Liver (tissue), 9 donors: ENCODE results near the gene TMEM109. TPM values are rescaled to one million over a fixed set of nuclear protein-coding genes. Genes with fewer than 3 reads are reported as not detected.
A peak's percentile ranks its signal among the peaks of the same experiment; 100 is the strongest.

Source experiments
- DNase-seq: peaks from one replicate; pipeline ENCODE4 v3.0.0-alpha.2; 2017; ENCODE audit warnings: low spot score
- H3K27ac ChIP-seq, 2 donors: one replicate each; pipeline ENCODE4 v1.7.0; 2013; ENCODE audit warnings: inconsistent platforms in 2 of 2, low read length in 2 of 2, control low read depth in 1 of 2, low read depth in 1 of 2, mild to moderate bottlenecking in 1 of 2
- H3K27me3 ChIP-seq, 4 donors: one replicate each; pipeline versions ENCODE4 v1.6.1 to v1.7.0; 2013; ENCODE audit warnings: low read length in 3 of 4, inconsistent platforms in 1 of 4, mild to moderate bottlenecking in 1 of 4, moderate library complexity in 1 of 4; ENCODE audit not compliant: control insufficient read depth in 4 of 4, insufficient read depth in 4 of 4
- H3K36me3 ChIP-seq, 4 donors: one replicate each; pipeline versions ENCODE4 v1.6.1 to v1.7.0; 2013; ENCODE audit warnings: low read length in 3 of 4, mild to moderate bottlenecking in 3 of 4, low read depth in 1 of 4, moderate library complexity in 1 of 4; ENCODE audit not compliant: control insufficient read depth in 4 of 4, insufficient read depth in 3 of 4
- H3K4me1 ChIP-seq, 4 donors: one replicate each; pipeline versions ENCODE4 v1.6.1 to v1.7.0; 2013; ENCODE audit warnings: low read length in 3 of 4, mild to moderate bottlenecking in 3 of 4, moderate library complexity in 1 of 4; ENCODE audit not compliant: control insufficient read depth in 4 of 4, insufficient read depth in 4 of 4
- H3K4me3 ChIP-seq, 3 donors: one replicate each; pipeline versions ENCODE4 v1.6.1 to v1.7.0; 2013; ENCODE audit warnings: low read length in 3 of 3, control low read depth in 1 of 3, low read depth in 1 of 3, mild to moderate bottlenecking in 1 of 3
- H3K9ac ChIP-seq, 2 donors: one replicate each; pipeline ENCODE4 v1.7.0; 2013; ENCODE audit warnings: low read length in 2 of 2, mild to moderate bottlenecking in 2 of 2, moderate library complexity in 2 of 2, control low read depth in 1 of 2, low read depth in 1 of 2
- H3K9me3 ChIP-seq, 4 donors: one replicate each; pipeline versions ENCODE4 v1.6.1 to v1.7.0; 2013; ENCODE audit warnings: low read length in 3 of 4; ENCODE audit not compliant: control insufficient read depth in 4 of 4
- EGR1 ChIP-seq, 2 donors: IDR thresholded peaks; 2 replicates each; pipeline ENCODE4 v1.6.1; 2016 to 2018; ENCODE audit warnings: antibody characterized with exemption in 2 of 2, low read depth in 2 of 2
- FOXA1 ChIP-seq: IDR thresholded peaks from 2 replicates; pipeline ENCODE4 v1.6.1; 2016; ENCODE audit warnings: antibody characterized with exemption
- FOXA2 ChIP-seq: IDR thresholded peaks from 2 replicates; pipeline ENCODE4 v1.6.1; 2016; ENCODE audit warnings: antibody characterized with exemption
- GABPA ChIP-seq, 2 donors: IDR thresholded peaks in 1 of 2; conservative IDR thresholded peaks in 1 of 2; 2 replicates each; pipeline ENCODE4 v1.6.1; 2016; ENCODE audit warnings: antibody characterized with exemption in 2 of 2, mild to moderate bottlenecking in 1 of 2, moderate library complexity in 1 of 2
- HNF4A ChIP-seq, 2 donors: conservative IDR thresholded peaks; 2 replicates each; pipeline ENCODE4 v1.6.1; 2016; ENCODE audit warnings: antibody characterized with exemption in 2 of 2, mild to moderate bottlenecking in 2 of 2
- HNF4G ChIP-seq: IDR thresholded peaks from 2 replicates; pipeline ENCODE4 v1.6.1; 2016; ENCODE audit warnings: antibody characterized with exemption
- JUND ChIP-seq, 2 donors: IDR thresholded peaks; 2 replicates each; pipeline ENCODE4 v1.6.1; 2016; ENCODE audit warnings: antibody characterized with exemption in 2 of 2
- NR2F2 ChIP-seq: IDR thresholded peaks from 2 replicates; pipeline ENCODE4 v1.6.1; 2016; ENCODE audit warnings: antibody characterized with exemption
- RAD21 ChIP-seq, 2 donors: IDR thresholded peaks; 2 replicates each; pipeline ENCODE4 v1.6.1; 2016; ENCODE audit warnings: antibody characterized with exemption in 2 of 2, mild to moderate bottlenecking in 2 of 2
- RXRA ChIP-seq, 2 donors: IDR thresholded peaks; 2 replicates each; pipeline ENCODE4 v1.6.1; 2017 to 2018; ENCODE audit warnings: antibody characterized with exemption in 2 of 2, mild to moderate bottlenecking in 1 of 2
- SP1 ChIP-seq: IDR thresholded peaks from 2 replicates; pipeline ENCODE4 v1.6.1; 2018; ENCODE audit warnings: antibody characterized with exemption, mild to moderate bottlenecking
- TAF1 ChIP-seq: conservative IDR thresholded peaks from 2 replicates; pipeline ENCODE4 v1.6.1; 2016; ENCODE audit warnings: antibody characterized with exemption, mild to moderate bottlenecking
- YY1 ChIP-seq: IDR thresholded peaks from 2 replicates; pipeline ENCODE4 v1.6.1; 2016; ENCODE audit warnings: antibody characterized with exemption, mild to moderate bottlenecking
- WGBS: extraction: QIAGEN DNeasy Blood & Tissue Kit; methylation state at CpG from one replicate; pipeline ENCODE4 v1.1.7; 2013; 5-methylcytosine and 5-hydroxymethylcytosine counted together
- polyA plus RNA-seq, 2 donors: library from polyadenylated mRNA; stranded (reverse) in 1 of 2; unstranded in 1 of 2; fragments of 200-250 nt in 1 of 2; fragments of >200 nt in 1 of 2; fragmentation: Nextera tagmentation in 1 of 2; extraction: Ambion mirVana in 1 of 2; gene quantifications; one replicate each; pipeline versions ENCODE4 v1.2.1 to v1.2.3, GENCODE V29; 2013 to 2015
- total RNA-seq, 2 donors: library from RNA; depleted of rRNA; stranded (reverse); fragments of >200 nt; gene quantifications; one replicate each; pipeline ENCODE4 v1.2.3, GENCODE V29; 2014
- TF ChIP-seq, protein P1 (sequence below): IDR thresholded peaks from 2 replicates; pipeline ENCODE4 v1.6.1; 2016; ENCODE audit warnings: antibody characterized with exemption
- TF ChIP-seq, protein P2 (sequence below): fragments of 150-350 bp; IDR thresholded peaks from 2 replicates; pipeline ENCODE4 v1.5.1; 2017; ENCODE audit warnings: improper control_type of control experiment, low read depth, low read length; ENCODE audit not compliant: missing input control
- TF ChIP-seq, protein P3 (sequence below): IDR thresholded peaks from 2 replicates; pipeline ENCODE4 v1.6.1; 2016; ENCODE audit warnings: antibody characterized with exemption
- TF ChIP-seq, protein P4 (sequence below): IDR thresholded peaks from 2 replicates; pipeline ENCODE4 v1.6.1; 2016; ENCODE audit warnings: antibody characterized with exemption
- TF ChIP-seq, protein P5 (sequence below): IDR thresholded peaks from 2 replicates; pipeline ENCODE4 v1.6.1; 2016; ENCODE audit warnings: antibody characterized with exemption, mild to moderate bottlenecking
- donor health status: healthy.
- donor health status: healthy.
- donor health status: healthy.
- donor health status: healthy.
- donor health status: healthy.

TMEM109 gene
- total and polyA plus RNA-seq, 4 donors: 20.6 to 40.3 (median 30.6) TPM

DNA sequence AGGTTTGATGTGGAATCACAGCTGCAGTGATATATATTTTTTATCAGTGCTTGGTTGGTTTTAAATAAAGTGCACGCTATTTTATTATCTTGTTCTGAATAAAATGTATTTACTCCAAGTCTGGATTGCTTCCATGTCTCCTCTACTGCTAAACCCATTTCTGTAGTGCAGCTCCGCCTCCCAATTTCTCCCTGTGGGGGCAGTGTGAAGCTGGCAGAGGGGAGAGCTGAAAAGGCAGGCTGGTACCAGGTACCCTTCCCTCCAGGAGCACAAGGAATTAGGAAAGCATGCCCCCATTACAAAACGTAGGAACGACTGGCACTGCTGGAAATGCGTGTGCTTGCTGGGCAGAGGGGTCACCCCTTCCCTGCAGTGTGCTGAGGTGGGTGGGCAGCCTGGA lies 9.4 kb downstream of the TMEM109 start:
- Histone ChIP-seq H3K36me3 (peaks cover 8 to 32% (median 18%) of the 10 kb centered on the region in 4 donors), H3K9ac (no peak overlapping the region), H3K4me3 (no peak overlapping the region), H3K27me3 (peaks cover 0 to 6% (median 0%) of the 10 kb centered on the region in 4 donors), H3K27ac (no peak overlapping the region), H3K9me3 (no peaks in the 10 kb centered on the region), H3K4me1 (peaks cover 5 to 13% (median 5%) of the 10 kb centered on the region in 4 donors)
- TF ChIP-seq YY1 (no peak), GABPA (IDR thresholded peaks at IDR 0.05 in 1 of 2, conservative IDR thresholded peaks at IDR 0.05 in 1 of 2) (no peak), FOXA1 (no peak)
- TF ChIP-seq, protein P1, sequence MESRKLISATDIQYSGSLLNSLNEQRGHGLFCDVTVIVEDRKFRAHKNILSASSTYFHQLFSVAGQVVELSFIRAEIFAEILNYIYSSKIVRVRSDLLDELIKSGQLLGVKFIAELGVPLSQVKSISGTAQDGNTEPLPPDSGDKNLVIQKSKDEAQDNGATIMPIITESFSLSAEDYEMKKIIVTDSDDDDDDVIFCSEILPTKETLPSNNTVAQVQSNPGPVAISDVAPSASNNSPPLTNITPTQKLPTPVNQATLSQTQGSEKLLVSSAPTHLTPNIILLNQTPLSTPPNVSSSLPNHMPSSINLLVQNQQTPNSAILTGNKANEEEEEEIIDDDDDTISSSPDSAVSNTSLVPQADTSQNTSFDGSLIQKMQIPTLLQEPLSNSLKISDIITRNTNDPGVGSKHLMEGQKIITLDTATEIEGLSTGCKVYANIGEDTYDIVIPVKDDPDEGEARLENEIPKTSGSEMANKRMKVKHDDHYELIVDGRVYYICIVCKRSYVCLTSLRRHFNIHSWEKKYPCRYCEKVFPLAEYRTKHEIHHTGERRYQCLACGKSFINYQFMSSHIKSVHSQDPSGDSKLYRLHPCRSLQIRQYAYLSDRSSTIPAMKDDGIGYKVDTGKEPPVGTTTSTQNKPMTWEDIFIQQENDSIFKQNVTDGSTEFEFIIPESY: no peak
- no peak for DNase-seq
- 84% methylated on average over 5 of the region's 5 CpGs for WGBS

DNA sequence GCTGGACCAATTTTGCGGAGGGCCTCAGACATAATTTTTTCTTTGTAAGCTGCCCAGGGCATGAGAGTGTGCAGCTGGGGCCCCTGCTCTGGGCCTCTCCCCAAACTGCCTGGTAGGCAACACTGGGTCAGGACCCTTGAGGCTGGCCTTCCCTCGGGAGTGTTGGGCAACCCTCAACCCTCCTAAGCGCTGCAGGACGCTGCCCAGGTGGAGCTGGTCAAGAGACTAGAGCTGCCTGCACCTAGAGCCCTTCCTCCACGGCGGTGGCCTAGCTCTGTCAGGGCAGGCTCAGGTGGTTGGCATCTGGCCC lies 9.8 kb downstream of the TMEM109 start:
- no peak for DNase-seq
- no peak overlapping the region for H3K9ac ChIP-seq

More for the DNA sequence above, 9.8 kb downstream of the TMEM109 start:
- H3K4me3 ChIP-seq: peak overlapping the region in 1 of 3 donors; percentile 67
- peaks cover 8 to 32% (median 18%) of the 10 kb centered on the region in 4 donors for H3K36me3 ChIP-seq
- WGBS: 68% methylated on average over 6 of the region's 6 CpGs
- peaks cover 0 to 6% (median 0%) of the 10 kb centered on the region in 4 donors for H3K27me3 ChIP-seq
- no peak overlapping the region for H3K27ac ChIP-seq
- no peaks in the 10 kb centered on the region for H3K9me3 ChIP-seq
- H3K4me1 ChIP-seq: peaks cover 5 to 13% (median 5%) of the 10 kb centered on the region in 4 donors
- TF ChIP-seq RXRA (IDR thresholded peaks at IDR 0.05): no peak
- TF ChIP-seq, protein P2, sequence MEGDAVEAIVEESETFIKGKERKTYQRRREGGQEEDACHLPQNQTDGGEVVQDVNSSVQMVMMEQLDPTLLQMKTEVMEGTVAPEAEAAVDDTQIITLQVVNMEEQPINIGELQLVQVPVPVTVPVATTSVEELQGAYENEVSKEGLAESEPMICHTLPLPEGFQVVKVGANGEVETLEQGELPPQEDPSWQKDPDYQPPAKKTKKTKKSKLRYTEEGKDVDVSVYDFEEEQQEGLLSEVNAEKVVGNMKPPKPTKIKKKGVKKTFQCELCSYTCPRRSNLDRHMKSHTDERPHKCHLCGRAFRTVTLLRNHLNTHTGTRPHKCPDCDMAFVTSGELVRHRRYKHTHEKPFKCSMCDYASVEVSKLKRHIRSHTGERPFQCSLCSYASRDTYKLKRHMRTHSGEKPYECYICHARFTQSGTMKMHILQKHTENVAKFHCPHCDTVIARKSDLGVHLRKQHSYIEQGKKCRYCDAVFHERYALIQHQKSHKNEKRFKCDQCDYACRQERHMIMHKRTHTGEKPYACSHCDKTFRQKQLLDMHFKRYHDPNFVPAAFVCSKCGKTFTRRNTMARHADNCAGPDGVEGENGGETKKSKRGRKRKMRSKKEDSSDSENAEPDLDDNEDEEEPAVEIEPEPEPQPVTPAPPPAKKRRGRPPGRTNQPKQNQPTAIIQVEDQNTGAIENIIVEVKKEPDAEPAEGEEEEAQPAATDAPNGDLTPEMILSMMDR: no peak
- TF ChIP-seq NR2F2: no peak
- TF ChIP-seq, protein P3, sequence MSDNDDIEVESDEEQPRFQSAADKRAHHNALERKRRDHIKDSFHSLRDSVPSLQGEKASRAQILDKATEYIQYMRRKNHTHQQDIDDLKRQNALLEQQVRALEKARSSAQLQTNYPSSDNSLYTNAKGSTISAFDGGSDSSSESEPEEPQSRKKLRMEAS: no peak
- TF ChIP-seq HNF4G: no peak
- TF ChIP-seq YY1: no peak
- TF ChIP-seq JUND (IDR thresholded peaks at IDR 0.05): no peak
- TF ChIP-seq, protein P4, sequence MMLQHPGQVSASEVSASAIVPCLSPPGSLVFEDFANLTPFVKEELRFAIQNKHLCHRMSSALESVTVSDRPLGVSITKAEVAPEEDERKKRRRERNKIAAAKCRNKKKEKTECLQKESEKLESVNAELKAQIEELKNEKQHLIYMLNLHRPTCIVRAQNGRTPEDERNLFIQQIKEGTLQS: no peak
- TF ChIP-seq RAD21 (IDR thresholded peaks at IDR 0.05): no peak
- TF ChIP-seq TAF1: no peak
- no peak for TF ChIP-seq HNF4A (conservative IDR thresholded peaks at IDR 0.05)
- TF ChIP-seq, protein P1: no peak
- TF ChIP-seq FOXA2: no peak
- TF ChIP-seq SP1: no peak
- no peak for TF ChIP-seq EGR1 (IDR thresholded peaks at IDR 0.05; ENCODE audit: low read depth in 2 of 2)
- TF ChIP-seq, protein P5, sequence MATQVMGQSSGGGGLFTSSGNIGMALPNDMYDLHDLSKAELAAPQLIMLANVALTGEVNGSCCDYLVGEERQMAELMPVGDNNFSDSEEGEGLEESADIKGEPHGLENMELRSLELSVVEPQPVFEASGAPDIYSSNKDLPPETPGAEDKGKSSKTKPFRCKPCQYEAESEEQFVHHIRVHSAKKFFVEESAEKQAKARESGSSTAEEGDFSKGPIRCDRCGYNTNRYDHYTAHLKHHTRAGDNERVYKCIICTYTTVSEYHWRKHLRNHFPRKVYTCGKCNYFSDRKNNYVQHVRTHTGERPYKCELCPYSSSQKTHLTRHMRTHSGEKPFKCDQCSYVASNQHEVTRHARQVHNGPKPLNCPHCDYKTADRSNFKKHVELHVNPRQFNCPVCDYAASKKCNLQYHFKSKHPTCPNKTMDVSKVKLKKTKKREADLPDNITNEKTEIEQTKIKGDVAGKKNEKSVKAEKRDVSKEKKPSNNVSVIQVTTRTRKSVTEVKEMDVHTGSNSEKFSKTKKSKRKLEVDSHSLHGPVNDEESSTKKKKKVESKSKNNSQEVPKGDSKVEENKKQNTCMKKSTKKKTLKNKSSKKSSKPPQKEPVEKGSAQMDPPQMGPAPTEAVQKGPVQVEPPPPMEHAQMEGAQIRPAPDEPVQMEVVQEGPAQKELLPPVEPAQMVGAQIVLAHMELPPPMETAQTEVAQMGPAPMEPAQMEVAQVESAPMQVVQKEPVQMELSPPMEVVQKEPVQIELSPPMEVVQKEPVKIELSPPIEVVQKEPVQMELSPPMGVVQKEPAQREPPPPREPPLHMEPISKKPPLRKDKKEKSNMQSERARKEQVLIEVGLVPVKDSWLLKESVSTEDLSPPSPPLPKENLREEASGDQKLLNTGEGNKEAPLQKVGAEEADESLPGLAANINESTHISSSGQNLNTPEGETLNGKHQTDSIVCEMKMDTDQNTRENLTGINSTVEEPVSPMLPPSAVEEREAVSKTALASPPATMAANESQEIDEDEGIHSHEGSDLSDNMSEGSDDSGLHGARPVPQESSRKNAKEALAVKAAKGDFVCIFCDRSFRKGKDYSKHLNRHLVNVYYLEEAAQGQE: no peak
- no peak for TF ChIP-seq GABPA (IDR thresholded peaks at IDR 0.05 in 1 of 2, conservative IDR thresholded peaks at IDR 0.05 in 1 of 2)
- no peak for TF ChIP-seq FOXA1
